Transverse colon (tissue), 4 donors: Measurements from ENCODE around the gene ARSD.

Experiments used
- CTCF ChIP-seq, 5 experiments: fragments of 200-600 bp in 3 of 5; fragments of 450-650 bp in 2 of 5; sonication (generic) in 3 of 5; IDR thresholded peaks; 1 replicate in 2 of 5; 2 replicates in 3 of 5; pipeline ENCODE4 v1.5.1; 2016 to 2017; ENCODE audit warnings: antibody characterized with exemption in 5 of 5, inconsistent platforms in 3 of 5, mild to moderate bottlenecking in 2 of 5, moderate library complexity in 1 of 5
- POLR2A ChIP-seq: fragments of 450-650 bp; IDR thresholded peaks from one replicate; pipeline ENCODE4 v1.6.1; 2016; ENCODE audit warnings: antibody characterized with exemption, mild to moderate bottlenecking, moderate library complexity
- POLR2AphosphoS5 ChIP-seq, 3 donors: sonication (generic); formaldehyde crosslinking; IDR thresholded peaks; one replicate each; pipeline ENCODE4 v1.6.1; 2016; ENCODE audit warnings: antibody characterized with exemption in 3 of 3

- TF ChIP-seq POLR2AphosphoS5 (IDR thresholded peaks at IDR 0.05) (no peak), CTCF (IDR thresholded peaks at IDR 0.05) (no peak), POLR2A (no peak)
Observed at GRCh38 chrX:2926664-2927275, 2.4 kb downstream of the ARSD start.
